GDM1 (cell line): ENCODE measurements around the gene EPB41L2.
"Not testable (repeated sequence)": the region's sequence is repeated elsewhere in the genome, so short reads cannot be mapped to it uniquely, and the experiment has no call there.

ENCODE experiments used
- DNase-seq: peaks from one replicate; lab custom pipeline; 2025; lab: John Stamatoyannopoulos, UW

The EPB41L2 gene

GRCh38 chr6:130838250-130838860 lies 224.7 kb downstream of the EPB41L2 start:
- no peak for DNase-seq

- DNase-seq: no peak
Measured at GRCh38 chr6:130837067-130837466, 226.0 kb downstream of the EPB41L2 start.

GRCh38 chr6:130836055-130836640 lies 226.9 kb downstream of the EPB41L2 start:
- DNase-seq: no peak

- DNase-seq: no peak
Measured at GRCh38 chr6:130834482-130835251, 228.4 kb downstream of the EPB41L2 start.

- no peak for DNase-seq
Measured at GRCh38 chr6:130833569-130833968, 229.5 kb downstream of the EPB41L2 start.

- DNase-seq: no peak
Measured at GRCh38 chr6:130831607-130832006, 231.4 kb downstream of the EPB41L2 start.

GRCh38 chr6:130829333-130829910 lies 233.6 kb downstream of the EPB41L2 start:
- no peak for DNase-seq

GRCh38 chr6:130827247-130828149 lies 235.5 kb downstream of the EPB41L2 start, which contains the start of gene SMLR1:
Gene SMLR1 (plus strand): TSS chr6:130827406. CDS start chr6:130827414, 8 bp downstream.
- no peak for DNase-seq

- no peak for DNase-seq
Measured at GRCh38 chr6:130826442-130827246, 236.4 kb downstream of the EPB41L2 start.

- no peak for DNase-seq
Measured at GRCh38 chr6:130825772-130826441, 237.1 kb downstream of the EPB41L2 start.

- no peak for DNase-seq
Measured at GRCh38 chr6:130824978-130825694, 237.9 kb downstream of the EPB41L2 start.

- no peak for DNase-seq
Measured at GRCh38 chr6:130822736-130823135, 240.3 kb downstream of the EPB41L2 start.

GRCh38 chr6:130815200-130816071 lies 247.6 kb downstream of the EPB41L2 start:
- no peak for DNase-seq

- DNase-seq: no peak
Measured at GRCh38 chr6:130814506-130814905, 248.5 kb downstream of the EPB41L2 start.

GRCh38 chr6:130811932-130812331 lies 251.1 kb downstream of the EPB41L2 start:
- no peak for DNase-seq

- no peak for DNase-seq
Measured at GRCh38 chr6:130810307-130811030, 252.6 kb downstream of the EPB41L2 start.

GRCh38 chr6:130801368-130801767 lies 261.7 kb downstream of the EPB41L2 start:
- DNase-seq: not testable (repeated sequence)

- DNase-seq: no peak
Measured at GRCh38 chr6:130797061-130797460, 266.0 kb downstream of the EPB41L2 start.
